CD4-positive, alpha-beta T cell (primary cell): ENCODE data around the gene INAVA. TPM values are rescaled to one million over a fixed set of nuclear protein-coding genes. Genes with fewer than 3 reads are reported as not detected.

Source experiments
- ATAC-seq: fragments of 200-7000 bp; cut with Tn5 transposase; one replicate; pipeline ENCODE4 v1.10.0; 2022; ENCODE audit warnings: mild to moderate bottlenecking; ENCODE audit not compliant: poor library complexity
- CTCF ChIA-PET: fragments of 350-600 bp; sonication (Branson Sonifier 250); formaldehyde crosslinking; loops from one replicate; lab custom pipeline; 2021; ENCODE audit warnings: antibody characterized with exemption, inconsistent platforms; lab: Charles Lee
- POLR2A ChIA-PET: fragments of 350-600 bp; sonication (Branson Sonifier 250); formaldehyde crosslinking; loops from one replicate; lab custom pipeline; 2021; ENCODE audit warnings: antibody characterized with exemption, inconsistent platforms; lab: Charles Lee
- DNase-seq, 14 experiments: peaks; one replicate each; pipeline ENCODE4 v3.0.0-alpha.2; 2013 to 2020; ENCODE audit warnings: mixed read lengths in 2 of 14
- H3K27ac ChIP-seq, 2 donors: one replicate each; pipeline versions ENCODE4 v1.5.1 to v1.7.0; 2013; ENCODE audit warnings: low read length in 2 of 2, low read depth in 1 of 2, mild to moderate bottlenecking in 1 of 2
- H3K27me3 ChIP-seq, 2 experiments: 1 replicate in 1 of 2; 2 replicates in 1 of 2; pipeline versions ENCODE4 v1.6.1 to v1.7.0; 2013; ENCODE audit warnings: low read length in 2 of 2, control low read depth in 1 of 2, mild to moderate bottlenecking in 1 of 2, moderate library complexity in 1 of 2; ENCODE audit not compliant: insufficient read depth in 2 of 2, control insufficient read depth in 1 of 2
- H3K36me3 ChIP-seq: one replicate; pipeline ENCODE4 v1.6.1; 2013; ENCODE audit warnings: low read length, control low read depth; ENCODE audit not compliant: insufficient read depth
- H3K4me1 ChIP-seq: one replicate; pipeline ENCODE4 v1.6.1; 2013; ENCODE audit warnings: low read length, control low read depth; ENCODE audit not compliant: insufficient read depth
- H3K4me3 ChIP-seq: one replicate; pipeline ENCODE4 v1.5.1; 2013; ENCODE audit warnings: mild to moderate bottlenecking, low read length, moderate library complexity
- H3K9me3 ChIP-seq, 2 experiments: 1 replicate in 1 of 2; 2 replicates in 1 of 2; pipeline versions ENCODE4 v1.6.1 to v1.7.0; 2013; ENCODE audit warnings: low read length in 2 of 2, mild to moderate bottlenecking in 2 of 2, control low read depth in 1 of 2, moderate library complexity in 1 of 2; ENCODE audit not compliant: control insufficient read depth in 1 of 2, insufficient read depth in 1 of 2
- H3K27ac Mint-ChIP-seq: one replicate; pipeline ENCODE4 v1.8.0; 2020; ENCODE audit warnings: mixed read lengths
- H3K27me3 Mint-ChIP-seq: one replicate; pipeline ENCODE4 v1.8.0; 2021; ENCODE audit warnings: mixed read lengths
- H3K36me3 Mint-ChIP-seq: one replicate; pipeline ENCODE4 v1.8.0; 2021; ENCODE audit warnings: low read depth, mixed read lengths
- H3K4me1 Mint-ChIP-seq: one replicate; pipeline ENCODE4 v1.8.0; 2021; ENCODE audit warnings: low read depth, mixed read lengths
- H3K4me3 Mint-ChIP-seq: one replicate; pipeline ENCODE4 v1.8.0; 2020; ENCODE audit warnings: mild to moderate bottlenecking, mixed read lengths
- H3K9me3 Mint-ChIP-seq: one replicate; pipeline ENCODE4 v1.8.0; 2020; ENCODE audit warnings: mixed read lengths
- CTCF ChIP-seq: fragments of 200-600 bp; IDR thresholded peaks from one replicate; pipeline ENCODE4 v1.8.0; 2022; ENCODE audit warnings: antibody characterized with exemption, mild to moderate bottlenecking
- intact Hi-C, 2 experiments: fragments of 100-400 bp; cut with DNase I in 1 of 2; cut with micrococcal nuclease in 1 of 2; formaldehyde crosslinking; loops; one replicate each; pipeline versions ENCODE4 v1.15.1 to v1.9.0; 2023 to 2025; cut with DNase I, micrococcal nuclease
- total RNA-seq, 174 experiments: library from RNA in 2 of 174; stranded (reverse) in 2 of 174; gene quantifications; one replicate each; pipeline ENCODE4 v1.2.3 and lab custom pipeline; 2021 to 2026

INAVA gene
- total RNA-seq, 2 experiments from 2014 or later: 0.22 TPM; not detected in 1

- Mint-ChIP-seq H3K36me3 (no peaks in the 10 kb centered on the region), H3K27ac (no peak overlapping the region), H3K9me3 (no peaks in the 10 kb centered on the region), H3K4me3 (no peak overlapping the region), H3K27me3 (no peaks in the 10 kb centered on the region), H3K4me1 (peaks cover 10% of the 10 kb centered on the region)
- intact Hi-C loops: no loop called here
- DNase-seq: no peak
- Histone ChIP-seq H3K27ac (no peak overlapping the region), H3K27me3 (no peaks in the 10 kb centered on the region), H3K4me1 (peaks cover 25% of the 10 kb centered on the region), H3K4me3 (no peak overlapping the region), H3K36me3 (no peaks in the 10 kb centered on the region), H3K9me3 (no peaks in the 10 kb centered on the region)
- no peak for ATAC-seq
- CTCF ChIA-PET: no interaction called here
- no peak for TF ChIP-seq CTCF
- POLR2A ChIA-PET: no interaction called here
Measured at GRCh38 chr1:200906491-200906890, 11.8 kb downstream of the INAVA start.

- no peak for TF ChIP-seq CTCF
- peaks cover 25% of the 10 kb centered on the region for H3K4me1 ChIP-seq
- ATAC-seq (no peak), DNase-seq (no peak)
- no peak overlapping the region for H3K4me3 ChIP-seq
- CTCF ChIA-PET: no interaction called here
- Mint-ChIP-seq H3K4me1 (peaks cover 10% of the 10 kb centered on the region), H3K4me3 (no peak overlapping the region), H3K27ac (no peak overlapping the region), H3K9me3 (no peaks in the 10 kb centered on the region), H3K27me3 (no peaks in the 10 kb centered on the region), H3K36me3 (no peaks in the 10 kb centered on the region)
- H3K27ac ChIP-seq: no peak overlapping the region
- intact Hi-C loops: no loop called here
- POLR2A ChIA-PET: interaction anchor here (0.6 kb wide), 1 partner anchor 11 kb away, joined by 3 read pairs; no protein-coding TSS in a partner anchor
- no peaks in the 10 kb centered on the region for H3K27me3 ChIP-seq
- H3K36me3 ChIP-seq: no peaks in the 10 kb centered on the region
- no peaks in the 10 kb centered on the region for H3K9me3 ChIP-seq
Measured at GRCh38 chr1:200907611-200908097, 13.0 kb downstream of the INAVA start.

- ChIA-PET CTCF (no interaction called here), POLR2A (interaction anchor here (0.6 kb wide), 1 partner anchor 12 kb away, joined by 3 read pairs; no protein-coding TSS in a partner anchor)
- intact Hi-C loops: no loop called here
Measured at GRCh38 chr1:200908191-200908868, 13.6 kb downstream of the INAVA start.

More at GRCh38 chr1:200908191-200908868, 13.6 kb downstream of the INAVA start:
- Histone ChIP-seq H3K4me1 (peaks cover 25% of the 10 kb centered on the region), H3K36me3 (no peaks in the 10 kb centered on the region), H3K27me3 (no peaks in the 10 kb centered on the region), H3K9me3 (no peaks in the 10 kb centered on the region), H3K27ac (no peak overlapping the region), H3K4me3 (no peak overlapping the region)
- H3K9me3 Mint-ChIP-seq: no peaks in the 10 kb centered on the region
- DNase-seq (no peak), ATAC-seq (no peak)
- no peak overlapping the region for H3K27ac Mint-ChIP-seq
- H3K4me1 Mint-ChIP-seq: peaks cover 10% of the 10 kb centered on the region
- no peaks in the 10 kb centered on the region for H3K27me3 Mint-ChIP-seq
- TF ChIP-seq CTCF: no peak
- no peak overlapping the region for H3K4me3 Mint-ChIP-seq
- no peaks in the 10 kb centered on the region for H3K36me3 Mint-ChIP-seq
